CD4-positive, alpha-beta T cell (primary cell): ENCODE results near the gene APLN. TPM values are rescaled to one million over a fixed set of nuclear protein-coding genes. Genes with fewer than 3 reads are reported as not detected.

Source experiments
- ATAC-seq: fragments of 200-7000 bp; cut with Tn5 transposase; one replicate; pipeline ENCODE4 v1.10.0; 2022; ENCODE audit warnings: mild to moderate bottlenecking; ENCODE audit not compliant: poor library complexity
- CTCF ChIA-PET: fragments of 350-600 bp; sonication (Branson Sonifier 250); formaldehyde crosslinking; loops from one replicate; lab custom pipeline; 2021; ENCODE audit warnings: antibody characterized with exemption, inconsistent platforms; lab: Charles Lee
- POLR2A ChIA-PET: fragments of 350-600 bp; sonication (Branson Sonifier 250); formaldehyde crosslinking; loops from one replicate; lab custom pipeline; 2021; ENCODE audit warnings: antibody characterized with exemption, inconsistent platforms; lab: Charles Lee
- DNase-seq, 14 experiments: peaks; one replicate each; pipeline ENCODE4 v3.0.0-alpha.2; 2013 to 2020; ENCODE audit warnings: mixed read lengths in 2 of 14
- H3K27ac ChIP-seq, 2 donors: one replicate each; pipeline versions ENCODE4 v1.5.1 to v1.7.0; 2013; ENCODE audit warnings: low read length in 2 of 2, low read depth in 1 of 2, mild to moderate bottlenecking in 1 of 2
- H3K27me3 ChIP-seq, 2 experiments: 1 replicate in 1 of 2; 2 replicates in 1 of 2; pipeline versions ENCODE4 v1.6.1 to v1.7.0; 2013; ENCODE audit warnings: low read length in 2 of 2, control low read depth in 1 of 2, mild to moderate bottlenecking in 1 of 2, moderate library complexity in 1 of 2; ENCODE audit not compliant: insufficient read depth in 2 of 2, control insufficient read depth in 1 of 2
- H3K36me3 ChIP-seq: one replicate; pipeline ENCODE4 v1.6.1; 2013; ENCODE audit warnings: low read length, control low read depth; ENCODE audit not compliant: insufficient read depth
- H3K4me1 ChIP-seq: one replicate; pipeline ENCODE4 v1.6.1; 2013; ENCODE audit warnings: low read length, control low read depth; ENCODE audit not compliant: insufficient read depth
- H3K4me3 ChIP-seq: one replicate; pipeline ENCODE4 v1.5.1; 2013; ENCODE audit warnings: mild to moderate bottlenecking, low read length, moderate library complexity
- H3K9me3 ChIP-seq, 2 experiments: 1 replicate in 1 of 2; 2 replicates in 1 of 2; pipeline versions ENCODE4 v1.6.1 to v1.7.0; 2013; ENCODE audit warnings: low read length in 2 of 2, mild to moderate bottlenecking in 2 of 2, control low read depth in 1 of 2, moderate library complexity in 1 of 2; ENCODE audit not compliant: control insufficient read depth in 1 of 2, insufficient read depth in 1 of 2
- H3K27ac Mint-ChIP-seq: one replicate; pipeline ENCODE4 v1.8.0; 2020; ENCODE audit warnings: mixed read lengths
- H3K27me3 Mint-ChIP-seq: one replicate; pipeline ENCODE4 v1.8.0; 2021; ENCODE audit warnings: mixed read lengths
- H3K36me3 Mint-ChIP-seq: one replicate; pipeline ENCODE4 v1.8.0; 2021; ENCODE audit warnings: low read depth, mixed read lengths
- H3K4me1 Mint-ChIP-seq: one replicate; pipeline ENCODE4 v1.8.0; 2021; ENCODE audit warnings: low read depth, mixed read lengths
- H3K4me3 Mint-ChIP-seq: one replicate; pipeline ENCODE4 v1.8.0; 2020; ENCODE audit warnings: mild to moderate bottlenecking, mixed read lengths
- H3K9me3 Mint-ChIP-seq: one replicate; pipeline ENCODE4 v1.8.0; 2020; ENCODE audit warnings: mixed read lengths
- CTCF ChIP-seq: fragments of 200-600 bp; IDR thresholded peaks from one replicate; pipeline ENCODE4 v1.8.0; 2022; ENCODE audit warnings: antibody characterized with exemption, mild to moderate bottlenecking
- intact Hi-C, 2 experiments: fragments of 100-400 bp; cut with DNase I in 1 of 2; cut with micrococcal nuclease in 1 of 2; formaldehyde crosslinking; loops; one replicate each; pipeline versions ENCODE4 v1.15.1 to v1.9.0; 2023 to 2025; cut with DNase I, micrococcal nuclease
- total RNA-seq, 174 experiments: library from RNA in 2 of 174; stranded (reverse) in 2 of 174; gene quantifications; one replicate each; pipeline ENCODE4 v1.2.3 and lab custom pipeline; 2021 to 2026

Gene APLN
- total RNA-seq, 2 experiments from 2014 or later, result not detected

DNA sequence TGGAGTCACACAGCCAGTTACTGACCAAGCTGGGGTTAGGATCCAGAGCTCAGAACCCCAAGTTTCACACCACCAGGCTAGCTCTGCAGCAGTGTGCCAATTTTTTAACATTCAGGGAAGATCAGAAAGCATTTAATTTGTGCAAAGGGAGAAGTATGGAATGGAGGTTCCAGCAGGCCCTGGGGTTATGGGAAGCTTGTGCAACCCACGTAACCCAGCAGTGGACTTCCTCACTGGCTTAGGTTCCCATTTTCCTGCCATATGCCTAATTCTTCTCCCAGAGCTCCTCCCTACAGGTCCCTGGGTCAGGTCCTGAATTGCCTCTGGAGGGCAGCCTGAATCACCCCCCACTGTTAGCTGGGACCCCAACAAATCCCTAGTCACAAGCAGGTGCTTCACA, 14.0 kb downstream of the APLN start:
- no peaks in the 10 kb centered on the region for H3K27me3 Mint-ChIP-seq
- ChIA-PET POLR2A (no interaction called here), CTCF (no interaction called here)
- no peak for TF ChIP-seq CTCF
- DNase-seq (no peak), ATAC-seq (no peak)
- intact Hi-C loops, result no loop called here
- H3K4me1 Mint-ChIP-seq, result peaks cover 6% of the 10 kb centered on the region
- H3K9me3 Mint-ChIP-seq, result no peaks in the 10 kb centered on the region
- no peak overlapping the region for H3K4me3 ChIP-seq
- H3K4me3 Mint-ChIP-seq, result no peak overlapping the region
- H3K27ac ChIP-seq, result no peak overlapping the region
- H3K36me3 ChIP-seq, result no peaks in the 10 kb centered on the region
- H3K9me3 ChIP-seq, result peaks cover 0 to 7% of the 10 kb centered on the region in 2 experiments
- H3K27ac Mint-ChIP-seq, result no peak overlapping the region
- H3K27me3 ChIP-seq, result no peaks in the 10 kb centered on the region
- no peaks in the 10 kb centered on the region for H3K36me3 Mint-ChIP-seq
- peaks cover 7% of the 10 kb centered on the region for H3K4me1 ChIP-seq

DNA sequence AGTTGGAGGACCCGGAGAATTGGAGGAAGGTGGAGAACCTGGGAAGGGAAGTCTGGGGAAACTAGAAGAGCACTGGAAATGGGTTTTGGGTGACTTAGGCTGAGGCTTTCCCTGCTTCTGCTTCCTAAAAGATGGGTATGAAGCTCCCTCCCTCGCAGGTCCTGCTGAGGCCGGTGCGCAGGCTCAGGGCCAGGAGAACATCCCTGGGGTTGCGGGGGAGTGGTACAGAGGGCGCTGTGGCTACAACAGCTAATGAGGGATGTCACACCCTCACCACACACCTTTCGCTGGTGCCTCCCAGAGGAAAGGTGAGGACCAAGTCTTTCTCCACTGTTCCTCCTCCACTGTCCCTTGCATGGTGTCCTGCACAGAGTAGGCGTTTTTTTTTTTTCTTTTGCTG, 15.8 kb downstream of the APLN start:
- no peaks in the 10 kb centered on the region for H3K27me3 Mint-ChIP-seq
- H3K4me1 ChIP-seq, result peaks cover 7% of the 10 kb centered on the region
- H3K27ac ChIP-seq, result no peak overlapping the region
- no peak for DNase-seq
- no peaks in the 10 kb centered on the region for H3K27me3 ChIP-seq
- no peaks in the 10 kb centered on the region for H3K36me3 ChIP-seq
- H3K4me3 Mint-ChIP-seq, result no peak overlapping the region
- TF ChIP-seq CTCF, result no peak
- ChIA-PET CTCF (no interaction called here), POLR2A (no interaction called here)
- H3K9me3 Mint-ChIP-seq, result no peaks in the 10 kb centered on the region
- no peak for ATAC-seq
- peaks cover 0 to 7% of the 10 kb centered on the region in 2 experiments for H3K9me3 ChIP-seq
- H3K4me1 Mint-ChIP-seq, result peaks cover 6% of the 10 kb centered on the region
- intact Hi-C loops, result loop anchor here in 1 of 2 experiments (5.0 kb wide), 2 partner anchors 88 to 243 kb away; no protein-coding TSS in a partner anchor
- no peaks in the 10 kb centered on the region for H3K36me3 Mint-ChIP-seq
- H3K4me3 ChIP-seq, result no peak overlapping the region
- H3K27ac Mint-ChIP-seq, result no peak overlapping the region

DNA sequence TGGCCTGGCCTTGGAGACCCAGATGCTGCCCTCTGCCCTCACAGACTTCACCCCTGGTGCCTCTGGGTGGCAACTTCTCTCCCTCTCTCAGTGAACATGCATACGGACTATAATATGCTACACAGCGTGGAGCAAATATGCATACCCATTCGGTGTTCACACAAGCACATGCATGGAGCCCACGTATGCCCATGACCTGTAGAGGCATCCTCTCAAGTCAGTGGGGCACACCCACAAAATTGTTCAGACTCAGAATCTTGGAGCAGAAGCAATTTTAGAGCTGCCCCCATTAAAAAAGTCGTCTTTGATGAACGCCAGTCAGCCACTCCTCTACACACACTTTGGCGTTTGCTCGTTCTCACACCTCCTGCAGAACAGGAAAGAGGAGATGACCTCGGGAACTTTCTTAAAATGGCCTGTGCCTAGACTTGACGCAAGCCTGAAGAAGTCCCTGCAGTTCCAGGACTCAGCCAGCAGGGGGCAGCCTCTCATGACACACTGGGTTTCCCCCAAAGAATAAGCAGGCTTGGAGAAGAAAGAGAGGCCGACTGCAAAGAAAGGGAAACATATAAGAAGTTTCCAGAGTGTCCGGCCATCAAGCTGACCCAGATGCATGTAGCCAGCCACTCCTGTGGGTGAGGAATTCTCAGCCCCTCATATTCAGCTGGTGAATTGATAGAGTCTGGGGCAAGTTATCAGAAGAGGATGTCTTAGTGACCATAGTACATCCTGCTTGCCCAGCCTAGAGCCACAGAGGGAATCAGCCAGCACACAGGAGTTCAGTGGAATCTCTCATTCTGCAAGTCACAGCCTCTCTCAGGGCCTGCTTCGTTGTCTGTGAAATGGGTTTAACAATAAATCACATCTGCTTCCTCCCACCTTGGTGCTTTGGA, 17.3 kb downstream of the APLN start:
- Histone ChIP-seq H3K36me3 (no peaks in the 10 kb centered on the region), H3K4me3 (no peak overlapping the region), H3K9me3 (peaks cover 0 to 7% of the 10 kb centered on the region in 2 experiments), H3K27ac (no peak overlapping the region), H3K4me1 (peaks cover 7% of the 10 kb centered on the region), H3K27me3 (no peaks in the 10 kb centered on the region)
- POLR2A ChIA-PET, result interaction anchor here (1.0 kb wide), 1 partner anchor 161 kb away, joined by 4 read pairs; no protein-coding TSS in a partner anchor
- Mint-ChIP-seq H3K27ac (no peak overlapping the region), H3K36me3 (no peaks in the 10 kb centered on the region), H3K4me3 (no peak overlapping the region), H3K9me3 (no peaks in the 10 kb centered on the region), H3K4me1 (peaks cover 6% of the 10 kb centered on the region), H3K27me3 (no peaks in the 10 kb centered on the region)
- intact Hi-C loops, result loop anchor here (1.0 to 5.0 kb wide), 3 partner anchors 90 to 245 kb away; no protein-coding TSS in a partner anchor
- peak; percentile 74 for TF ChIP-seq CTCF
- peak; percentile 54 to 85 (median 68) for DNase-seq
- CTCF ChIA-PET, result interaction anchor here (0.9 to 1.1 kb wide), 3 partner anchors 39 to 186 kb away, joined by 3 to 4 read pairs (median 3); no protein-coding TSS in a partner anchor
- peak; percentile 77 for ATAC-seq
